Measurements from ENCODE around the gene SLC2A4.
A peak's percentile ranks its signal among the peaks of the same experiment; 100 is the strongest.
"Not testable (repeated sequence)": the region's sequence is repeated elsewhere in the genome, so short reads cannot be mapped to it uniquely, and the experiment has no call there.

SLC2A4 gene

GRCh38 chr17:7324438-7324779 lies 42.9 kb downstream of the SLC2A4 start:
- no peak for DNase-seq (ENCODE audit: low read depth)

GRCh38 chr17:7325031-7325528 lies 43.6 kb downstream of the SLC2A4 start:
- DNase-seq (ENCODE audit: low read depth), result no peak

- no peak for DNase-seq (ENCODE audit: low read depth)
These were observed 44.7 kb downstream of the SLC2A4 start for GRCh38 chr17:7326186-7326585.

GRCh38 chr17:7327056-7327455 lies 45.5 kb downstream of the SLC2A4 start:
- DNase-seq (ENCODE audit: low read depth), result no peak

- no peak for DNase-seq (ENCODE audit: low read depth)
These were observed 46.0 kb downstream of the SLC2A4 start for GRCh38 chr17:7327501-7327900.

GRCh38 chr17:7328009-7328408 lies 46.5 kb downstream of the SLC2A4 start:
- DNase-seq (ENCODE audit: low read depth), result no peak

- no peak for DNase-seq (ENCODE audit: low read depth)
These were observed 47.4 kb downstream of the SLC2A4 start, which contains the start of gene NEURL4 for GRCh38 chr17:7328840-7329373. TSS of gene NEURL4 (minus strand) at chr17:7329335. CDS start at chr17:7329312, 23 bp downstream.

GRCh38 chr17:7329374-7329996 lies 48.0 kb downstream of the SLC2A4 start:
- peak; percentile 87 for DNase-seq (ENCODE audit: low read depth)

GRCh38 chr17:7329997-7330637 lies 48.6 kb downstream of the SLC2A4 start:
- peak; percentile 55 for DNase-seq (ENCODE audit: low read depth)

GRCh38 chr17:7330638-7331015 lies 49.1 kb downstream of the SLC2A4 start:
- no peak for DNase-seq (ENCODE audit: low read depth)

- DNase-seq (ENCODE audit: low read depth), result no peak
These were observed 50.6 kb downstream of the SLC2A4 start for GRCh38 chr17:7332111-7332510.

- DNase-seq (ENCODE audit: low read depth), result not testable (repeated sequence)
These were observed 51.1 kb downstream of the SLC2A4 start for GRCh38 chr17:7332600-7333069.

GRCh38 chr17:7334938-7335538 lies 53.5 kb downstream of the SLC2A4 start:
- DNase-seq (ENCODE audit: low read depth), result no peak

- DNase-seq (ENCODE audit: low read depth), result not testable (repeated sequence)
These were observed 54.2 kb downstream of the SLC2A4 start for GRCh38 chr17:7335765-7336164.

GRCh38 chr17:7336240-7337175 lies 55.0 kb downstream of the SLC2A4 start, which contains the start of gene ACAP1:
TSS of gene ACAP1 (plus strand) at chr17:7336529. CDS start at chr17:7336735, 206 bp downstream.
- no peak for DNase-seq (ENCODE audit: low read depth)

GRCh38 chr17:7337600-7337999 lies 56.1 kb downstream of the SLC2A4 start:
- not testable (repeated sequence) for DNase-seq (ENCODE audit: low read depth)
